NCI-H2227 treated with DMSO at 0.1 percent for 48 hours (cell line): ENCODE measurements around the gene GOLGA3.
"Not testable (repeated sequence)": the region's sequence is repeated elsewhere in the genome, so short reads cannot be mapped to it uniquely, and the experiment has no call there.

Experiments
- DNase-seq: peaks from one replicate; lab custom pipeline; 2025; lab: John Stamatoyannopoulos, UW

The GOLGA3 gene

DNA sequence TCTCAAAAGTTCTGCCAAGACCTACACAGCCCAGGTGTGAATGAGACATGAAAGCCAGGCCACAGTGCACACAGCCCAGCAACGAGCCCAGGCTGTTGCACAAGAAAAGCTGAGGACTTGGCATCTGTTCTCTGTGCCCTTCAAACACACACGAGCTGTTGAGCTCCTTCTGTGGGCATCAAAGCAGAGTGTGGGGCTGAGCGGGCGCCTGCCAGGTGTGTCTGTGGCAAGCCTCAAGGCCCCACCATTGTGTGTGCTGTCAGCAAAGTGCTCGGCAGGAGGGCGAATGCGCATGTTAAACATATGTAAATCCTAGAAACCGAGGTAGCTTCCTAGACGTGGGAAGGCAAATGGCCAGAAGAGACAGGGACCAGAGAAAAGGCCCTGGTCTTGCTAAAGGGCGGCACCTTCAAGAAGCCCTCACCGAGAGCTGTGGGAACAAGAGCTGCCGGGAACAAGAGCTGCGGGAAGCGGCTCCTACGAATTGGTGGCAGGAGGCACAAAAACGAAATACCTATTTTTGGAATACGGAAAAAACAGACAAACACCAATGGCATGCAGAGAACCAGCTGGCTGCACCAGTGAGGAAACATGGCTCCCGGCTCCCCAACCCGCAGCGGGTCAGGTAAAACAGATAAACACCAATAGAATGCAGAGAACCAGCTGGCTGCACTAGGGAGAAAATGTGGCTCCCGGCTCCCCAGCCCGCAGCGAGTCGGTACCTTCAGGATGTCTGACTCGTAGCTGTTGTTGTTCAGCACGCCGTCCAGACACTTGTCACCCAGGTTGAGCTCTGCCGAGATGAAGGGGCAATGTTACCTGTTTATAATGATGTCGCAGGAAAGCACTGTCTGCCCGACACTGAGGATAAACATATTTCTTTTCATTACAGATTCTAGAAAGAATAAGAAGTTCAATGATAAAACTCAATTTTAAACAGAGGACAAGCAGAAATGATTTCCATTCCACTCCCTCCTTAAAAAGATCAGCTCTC lies 19.0 kb upstream of the GOLGA3 start:
- no peak for DNase-seq

DNA sequence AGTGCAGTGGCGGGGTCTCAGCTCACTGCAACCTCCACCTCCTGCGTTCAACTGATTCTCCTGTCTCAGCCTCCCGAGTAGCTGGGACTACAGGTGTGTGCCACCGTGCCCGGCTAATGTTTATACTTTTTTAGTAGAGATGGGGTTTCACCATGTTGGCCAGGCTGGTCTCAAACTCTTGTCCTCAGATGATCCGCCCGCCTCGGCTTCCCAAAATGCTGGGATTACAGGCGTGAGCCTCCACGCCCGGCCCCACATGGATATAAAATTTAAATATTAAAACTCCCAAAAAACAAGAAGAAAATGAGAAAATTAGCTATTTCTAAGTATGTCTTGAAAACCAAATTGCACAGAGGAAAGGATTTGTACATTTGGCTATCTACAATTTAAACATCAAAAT lies 16.0 kb upstream of the GOLGA3 start:
- DNase-seq: not testable (repeated sequence)

DNA sequence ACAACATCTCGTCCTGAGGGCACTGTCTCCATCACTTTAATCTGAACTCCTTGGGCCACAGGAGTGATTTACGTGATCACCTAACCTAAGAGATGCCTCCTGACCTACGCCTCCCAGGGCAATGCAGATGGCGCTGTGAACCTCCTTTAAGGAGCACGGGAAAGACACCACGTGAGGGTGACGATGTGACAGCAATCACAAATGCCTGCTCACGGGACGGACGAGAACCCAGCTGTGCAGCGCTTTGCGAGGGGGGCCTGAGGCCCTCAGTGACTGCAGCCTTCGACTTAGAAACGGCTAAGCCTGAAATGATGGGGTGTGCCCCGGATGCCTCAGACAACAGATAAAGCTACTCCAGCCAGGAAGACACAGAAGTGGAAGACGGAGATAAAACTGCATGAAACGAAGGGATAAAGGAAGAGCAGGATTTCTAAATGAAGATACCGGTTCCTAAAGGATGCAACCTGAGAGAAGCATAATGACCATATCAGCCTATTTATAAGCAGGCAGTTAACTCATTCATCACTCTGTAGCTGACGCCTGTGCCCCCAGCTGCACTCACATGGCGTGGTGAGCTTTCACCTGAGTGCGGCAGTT lies 13.9 kb upstream of the GOLGA3 start:
- DNase-seq: no peak

DNA sequence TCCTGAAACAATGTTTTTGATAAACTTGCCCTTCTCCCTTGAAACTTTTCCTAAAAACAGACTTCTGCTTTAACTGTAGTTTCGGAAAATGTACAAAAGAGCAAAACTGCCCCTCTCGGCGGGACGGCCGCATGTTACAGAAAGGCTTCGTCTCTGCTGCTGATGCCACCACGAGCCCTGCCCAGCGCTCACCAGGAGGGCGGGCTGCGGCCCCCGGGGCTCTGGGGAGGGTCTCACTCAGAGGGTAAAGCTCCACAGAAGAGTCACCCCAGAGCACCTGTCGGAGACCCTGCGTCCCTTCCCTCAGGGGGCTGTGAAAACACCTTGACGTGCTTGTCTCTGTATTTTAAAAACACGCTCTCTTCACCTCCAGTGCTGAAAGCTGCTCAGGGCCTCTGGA lies 12.5 kb upstream of the GOLGA3 start:
- DNase-seq: no peak

DNA sequence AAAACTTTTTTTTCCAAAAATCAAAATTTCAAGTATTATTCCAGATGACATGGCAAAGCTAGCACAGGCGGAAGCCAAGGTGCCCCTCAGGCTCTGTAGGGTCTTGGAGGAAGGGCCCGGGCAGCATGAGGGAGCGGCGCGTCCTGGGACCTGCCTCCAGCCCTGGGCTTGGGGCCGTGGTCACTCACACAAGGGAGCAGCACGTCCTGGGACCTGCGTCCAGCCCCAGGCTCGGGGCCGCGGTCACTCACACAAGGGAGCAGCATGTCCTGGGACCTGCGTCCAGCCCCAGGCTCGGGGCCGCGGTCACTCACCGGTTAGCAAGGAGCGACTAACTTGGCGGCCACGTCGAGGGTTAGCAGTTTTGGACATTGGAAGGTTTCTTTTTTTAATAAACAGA lies 11.9 kb upstream of the GOLGA3 start:
- DNase-seq: no peak

DNA sequence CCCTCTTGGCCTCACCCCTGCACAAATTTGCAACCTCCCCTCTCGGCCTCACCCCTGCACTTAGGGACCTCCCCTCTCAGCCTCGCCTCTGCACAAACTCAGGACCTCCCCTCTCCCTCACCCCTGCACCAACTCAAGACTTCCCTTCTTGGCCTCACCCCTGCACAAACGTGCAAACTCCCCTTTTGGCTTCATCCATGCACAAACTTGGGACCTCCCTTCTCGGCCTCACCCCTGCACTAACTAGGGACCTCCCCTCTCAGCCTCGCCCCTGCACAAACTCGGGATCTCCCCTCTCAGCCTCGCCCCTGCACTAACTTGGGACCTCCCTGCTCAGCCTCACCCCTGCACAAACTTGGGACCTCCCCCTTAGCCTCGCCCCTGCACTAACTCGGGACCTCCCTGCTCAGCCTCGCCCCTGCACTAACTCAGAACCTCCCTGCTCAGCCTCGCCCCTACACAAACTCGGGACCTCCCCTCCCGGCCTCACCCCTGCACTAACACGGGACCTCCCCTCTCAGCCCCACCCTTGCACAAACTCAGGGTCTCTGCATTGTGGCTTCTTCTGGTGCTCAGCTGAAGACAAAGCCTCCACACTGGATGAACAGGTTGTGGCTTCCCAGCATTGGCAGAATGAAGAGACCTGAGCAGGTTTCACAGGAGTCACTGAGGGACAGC lies 11.0 kb upstream of the GOLGA3 start:
- no peak for DNase-seq

DNA sequence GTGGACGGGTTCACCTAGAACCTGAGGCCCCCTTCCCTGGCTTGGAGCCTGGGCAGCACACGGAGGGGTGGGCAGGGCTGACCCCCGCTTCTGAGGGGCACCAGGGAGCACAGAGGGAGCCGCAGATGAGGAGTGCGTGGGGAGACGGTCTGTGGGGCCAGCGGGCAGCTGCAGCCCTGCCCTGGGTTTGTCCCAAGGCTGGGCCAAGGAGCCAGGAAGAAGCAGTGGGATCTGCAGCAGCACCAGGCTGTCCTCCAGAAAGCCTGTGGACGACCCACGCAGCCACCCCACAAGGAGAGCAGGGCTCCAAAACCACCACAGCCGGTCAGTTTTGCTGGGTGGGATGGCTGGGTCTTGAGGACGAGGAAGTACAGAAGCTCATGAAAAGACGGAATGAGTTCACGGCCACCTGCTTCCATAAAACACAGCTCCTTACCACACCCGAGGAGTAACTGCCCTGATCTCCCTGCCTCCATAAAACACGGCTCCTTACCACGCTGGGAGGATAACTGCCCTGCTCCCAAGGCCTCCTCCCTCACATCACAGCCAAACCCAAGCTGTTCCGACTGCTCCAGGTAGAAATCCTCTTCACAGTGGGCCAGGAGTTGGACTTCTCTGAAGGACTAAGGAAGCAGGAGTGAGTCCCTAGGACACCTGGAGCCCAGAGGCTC lies 9.9 kb upstream of the GOLGA3 start:
- no peak for DNase-seq

DNA sequence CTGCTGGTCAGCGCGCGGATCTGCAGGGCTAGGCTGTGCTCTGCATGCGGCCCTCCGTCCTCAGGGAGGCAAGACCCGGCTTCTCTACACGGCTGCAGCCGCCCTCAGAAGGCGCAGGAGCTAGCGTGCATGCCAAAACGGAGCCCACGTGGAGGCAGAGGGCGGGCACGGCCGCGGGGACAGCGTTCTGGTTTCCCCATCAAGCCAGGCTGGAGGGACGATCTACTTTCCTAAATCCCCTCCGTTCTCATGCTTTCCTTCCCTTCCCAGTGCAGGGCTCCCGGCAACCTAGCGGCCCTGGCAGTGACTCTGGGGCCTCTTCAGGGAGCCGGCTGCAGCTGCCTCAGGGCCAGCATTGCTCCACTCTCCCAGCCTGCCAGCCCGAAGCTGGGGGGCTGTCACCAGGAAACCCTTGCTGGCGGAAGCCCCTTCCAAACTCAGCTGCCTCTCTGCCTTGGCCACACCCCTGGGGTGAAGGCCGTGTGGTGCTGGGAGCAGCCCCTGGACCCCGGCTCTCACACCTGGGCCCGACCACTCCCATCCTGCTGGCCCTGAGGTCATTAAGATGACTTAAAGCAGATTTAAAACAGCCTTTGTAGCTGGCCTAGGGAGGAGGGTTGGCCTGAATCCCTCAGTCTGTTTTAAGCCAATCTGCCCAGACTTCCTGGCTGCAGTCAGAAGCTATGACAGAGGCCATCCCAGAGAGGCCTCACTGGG lies 9.2 kb upstream of the GOLGA3 start:
- no peak for DNase-seq

DNA sequence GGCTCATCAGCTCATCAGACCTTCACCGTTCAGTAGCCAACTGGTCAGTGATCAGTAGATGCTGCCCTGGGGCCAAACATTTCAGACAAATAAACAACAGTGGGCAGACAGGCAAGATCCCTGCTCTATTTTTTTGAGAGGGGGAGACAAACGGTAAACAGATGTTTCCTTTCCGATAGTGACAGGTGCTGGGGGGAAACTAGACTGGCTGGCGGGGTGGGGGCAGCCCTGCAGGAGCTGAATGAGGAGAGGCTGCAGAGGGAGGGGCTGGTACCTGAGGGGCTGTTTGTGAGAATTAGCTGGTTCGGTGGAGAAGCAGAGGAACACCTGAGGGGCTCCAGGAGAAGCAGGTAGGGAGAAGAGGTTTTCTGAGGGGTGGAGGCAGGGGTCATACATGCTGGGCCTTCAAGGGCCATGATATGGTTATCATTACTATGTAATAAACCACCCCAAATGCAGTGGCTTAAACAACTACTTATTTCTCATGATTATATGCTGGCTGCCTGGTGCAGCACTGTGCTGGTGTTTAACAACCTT lies 8.2 kb upstream of the GOLGA3 start:
- DNase-seq: no peak

DNA sequence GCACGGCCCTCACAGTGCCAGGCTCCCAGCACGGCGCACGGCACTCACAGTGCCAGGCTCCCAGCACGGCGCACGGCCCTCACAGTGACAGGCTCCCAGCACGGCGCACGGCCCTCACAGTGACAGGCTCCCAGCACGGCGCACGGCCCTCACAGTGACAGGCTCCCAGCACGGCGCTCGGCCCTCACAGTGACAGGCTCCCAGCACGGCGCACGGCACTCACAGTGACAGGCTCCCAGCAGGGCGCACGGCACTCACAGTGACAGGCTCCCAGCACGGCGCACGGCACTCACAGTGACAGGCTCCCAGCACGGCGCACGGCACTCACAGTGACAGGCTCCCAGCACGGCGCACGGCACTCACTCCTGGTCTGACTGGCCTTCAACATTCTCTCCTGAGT lies 7.6 kb upstream of the GOLGA3 start:
- DNase-seq: not testable (repeated sequence)

DNA sequence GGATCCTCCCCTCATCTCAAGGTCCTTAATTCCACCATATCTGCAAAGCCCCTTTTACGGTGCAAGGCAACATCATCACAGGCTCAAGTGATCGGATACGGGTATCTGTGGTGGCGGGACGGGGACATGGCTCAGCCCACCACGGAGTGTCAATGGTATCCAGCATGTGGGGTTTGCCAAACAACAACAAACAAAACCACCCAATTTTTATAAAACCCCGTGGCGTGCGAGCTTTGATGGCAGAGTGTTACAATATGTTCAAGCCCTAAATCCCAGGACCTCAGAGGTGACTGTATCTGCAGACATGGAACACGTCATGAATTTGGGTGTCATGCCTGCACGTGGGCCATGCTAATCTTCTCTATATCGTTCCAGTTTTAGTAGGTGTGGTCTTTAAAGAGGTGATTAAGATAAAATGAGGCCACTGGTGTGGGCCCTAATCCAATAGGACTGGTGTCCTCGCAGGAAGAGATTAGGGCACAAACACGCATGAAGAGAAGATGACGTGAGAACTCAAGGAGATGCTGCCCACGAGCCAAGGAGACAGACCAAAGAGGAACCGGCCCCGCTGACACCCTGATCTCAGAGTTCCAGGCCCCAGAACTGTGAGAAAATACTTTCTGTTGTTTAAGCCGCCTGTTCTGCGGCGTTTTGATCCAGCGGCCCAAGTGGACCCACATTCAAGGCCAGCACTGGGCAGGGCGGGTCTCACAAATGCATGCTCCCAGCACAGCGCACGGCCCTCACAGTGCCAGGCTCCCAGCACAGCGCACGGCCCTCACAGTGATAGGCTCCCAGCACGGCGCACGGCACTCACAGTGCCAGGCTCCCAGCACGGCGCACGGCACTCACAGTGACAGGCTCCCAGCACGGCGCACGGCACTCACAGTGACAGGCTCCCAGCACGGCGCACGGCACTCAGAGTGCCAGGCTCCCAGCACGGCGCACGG lies 6.7 kb upstream of the GOLGA3 start:
- DNase-seq: no peak

DNA sequence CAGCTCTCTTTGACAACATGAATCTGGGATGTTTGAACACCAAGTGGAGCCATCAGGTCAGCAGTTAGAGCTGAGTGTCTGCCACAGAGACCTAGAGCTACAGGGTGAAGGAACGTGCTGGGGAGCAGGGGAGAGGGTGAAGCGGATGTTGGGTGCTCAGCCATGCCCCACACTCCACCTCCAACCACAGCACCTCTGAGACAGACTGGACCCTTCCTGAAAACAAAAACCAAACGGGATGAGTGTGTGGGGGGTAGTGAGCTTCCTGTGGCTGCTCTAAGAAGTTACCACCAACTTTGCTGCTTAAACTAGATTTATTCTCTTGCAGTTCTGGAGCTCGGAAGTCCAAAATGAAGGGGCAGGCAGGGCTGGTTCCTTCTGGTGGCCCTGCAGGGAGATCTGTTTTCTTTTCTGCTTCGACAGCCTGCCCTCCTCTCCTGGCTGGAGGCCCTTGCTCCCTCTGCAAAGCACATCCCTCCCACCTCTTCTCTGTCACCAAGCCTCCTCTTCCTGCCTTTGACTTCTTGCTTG lies 5.6 kb upstream of the GOLGA3 start:
- no peak for DNase-seq

DNA sequence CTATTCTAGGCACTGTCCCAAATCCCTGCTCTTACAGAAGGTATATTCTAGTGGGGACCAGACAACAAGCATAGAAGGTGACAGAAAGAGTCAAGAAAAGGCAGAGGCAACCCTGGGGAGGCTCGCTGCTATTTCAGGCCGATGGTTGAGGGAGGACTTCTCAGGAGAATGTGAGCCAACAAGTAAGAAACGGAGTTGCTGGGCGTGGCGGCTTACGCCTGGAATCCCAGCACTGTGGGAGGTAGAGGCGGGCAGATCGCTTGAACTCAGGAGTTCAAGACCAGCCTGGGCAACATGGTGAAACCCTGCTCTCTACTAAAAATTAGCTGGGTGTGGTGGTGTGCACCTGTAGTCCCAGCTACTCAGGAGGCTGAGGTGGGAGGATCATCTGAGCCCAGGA lies 4.7 kb upstream of the GOLGA3 start:
- DNase-seq: no peak

DNA sequence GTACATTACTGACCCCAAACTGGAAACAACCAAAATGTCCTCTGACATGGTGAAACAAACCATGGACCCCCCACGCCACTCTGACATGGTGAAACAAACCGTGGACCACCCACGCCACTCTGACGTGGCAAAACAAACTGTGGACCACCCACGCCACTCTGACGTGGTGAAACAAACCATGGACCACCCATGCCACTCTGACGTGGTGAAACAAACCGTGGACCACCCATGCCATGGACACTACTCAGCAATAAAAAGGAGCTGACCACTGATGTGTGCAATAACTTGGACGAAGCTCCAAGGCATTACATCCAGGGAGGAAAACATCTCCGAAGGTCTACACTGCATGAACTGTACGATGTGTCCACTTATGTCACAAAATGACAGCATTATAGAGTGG lies 3.1 kb upstream of the GOLGA3 start:
- no peak for DNase-seq

DNA sequence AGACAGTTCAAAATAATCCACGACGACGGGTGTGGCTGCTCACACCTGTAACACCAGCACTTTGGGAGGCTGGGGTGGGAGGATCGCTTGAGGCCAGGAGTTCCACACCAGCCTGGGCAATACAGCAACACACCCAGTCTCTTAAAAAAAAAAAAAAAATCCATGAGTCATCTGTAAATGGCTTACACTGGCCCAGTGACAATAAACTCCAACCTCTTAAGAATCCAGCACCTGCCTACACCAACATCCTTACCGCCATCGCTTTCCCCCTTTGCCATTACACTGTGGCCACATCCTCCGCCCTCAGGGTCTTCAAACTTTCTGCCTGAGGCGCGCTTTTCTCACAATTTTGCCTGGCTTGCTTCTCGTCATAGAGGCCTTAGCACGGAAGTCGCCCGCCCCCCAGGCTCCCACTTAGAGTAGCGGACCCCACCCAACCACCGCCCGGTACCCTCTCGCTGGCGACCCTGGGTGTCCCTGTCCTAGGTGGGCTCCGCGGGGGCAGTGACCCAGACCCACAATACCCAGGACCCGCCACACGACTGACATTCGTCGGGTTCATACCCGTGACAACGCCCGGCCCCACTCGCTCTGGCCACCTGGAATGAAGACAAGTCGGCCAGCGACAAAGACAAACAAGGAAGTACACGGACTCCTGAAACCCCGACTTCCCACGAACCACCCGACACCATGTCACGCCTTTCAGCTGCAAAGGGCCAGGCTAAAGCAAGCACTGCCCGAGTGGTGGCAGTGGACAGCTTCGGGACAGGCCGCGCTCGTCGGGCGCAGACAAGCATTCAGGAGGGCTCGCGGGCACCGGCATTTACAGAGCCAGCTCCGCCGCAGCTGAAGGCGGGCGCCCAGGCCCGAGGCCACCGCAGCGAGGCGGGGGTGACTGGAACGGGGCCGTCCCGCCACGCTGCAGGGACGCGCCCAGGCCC lies 636 bp downstream of the GOLGA3 start:
- DNase-seq: no peak

DNA sequence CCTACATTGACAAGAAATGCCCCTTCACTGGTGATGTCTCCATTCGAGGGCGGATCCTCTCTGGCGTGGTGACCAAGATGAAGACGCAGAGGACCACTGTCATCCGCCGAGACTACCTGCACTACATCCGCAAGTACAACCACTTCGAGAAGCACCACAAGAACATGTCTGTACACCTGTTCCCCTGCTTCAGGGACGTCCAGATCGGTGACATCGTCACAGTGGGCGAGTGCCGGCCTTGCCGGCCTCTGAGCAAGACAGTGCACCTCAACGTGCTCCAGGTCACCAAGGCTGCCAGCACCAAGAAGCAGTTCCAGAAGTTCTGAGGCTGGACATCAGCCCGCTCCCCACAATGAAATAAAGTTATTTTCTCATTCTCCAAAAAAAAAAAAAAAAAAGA lies 2.8 kb downstream of the GOLGA3 start:
- DNase-seq: no peak

DNA sequence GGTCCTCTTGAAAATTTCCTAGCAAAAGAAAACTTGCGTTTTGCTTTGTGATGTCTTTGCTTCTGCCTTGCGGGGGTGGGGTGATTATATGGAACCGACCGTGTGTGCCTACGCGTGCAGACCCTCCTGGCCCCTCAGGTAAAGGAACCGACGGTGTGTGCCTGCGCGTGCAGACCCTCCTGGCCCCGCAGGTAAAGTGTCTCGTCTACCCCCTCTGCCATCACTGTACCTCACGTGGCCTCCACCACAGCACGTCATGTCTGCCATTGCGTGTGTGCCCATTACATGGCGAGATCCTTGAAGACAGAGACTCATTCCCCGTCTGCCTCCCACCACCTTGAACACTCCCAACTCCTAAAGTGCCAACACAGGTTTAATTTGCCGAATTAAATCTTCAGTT lies 3.6 kb downstream of the GOLGA3 start:
- no peak for DNase-seq

DNA sequence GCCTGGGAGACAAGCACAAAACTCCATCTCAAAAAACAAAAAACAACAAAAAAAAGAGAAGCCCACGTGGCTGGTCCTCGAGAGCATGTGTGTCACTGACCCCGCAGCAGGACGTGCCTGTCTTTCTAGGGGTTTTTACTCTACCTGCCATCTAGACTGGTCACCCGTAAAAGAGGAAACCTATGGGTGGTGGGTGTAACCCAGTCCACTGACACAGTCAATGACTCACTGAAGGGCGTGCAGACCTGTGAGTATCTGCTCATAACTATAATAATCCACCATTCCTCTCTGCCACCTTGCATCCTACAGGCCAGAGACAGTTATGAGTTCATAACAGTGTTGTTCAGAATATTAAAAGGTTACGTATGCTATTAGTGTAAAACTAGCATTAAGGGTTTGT lies 4.6 kb downstream of the GOLGA3 start:
- no peak for DNase-seq

DNA sequence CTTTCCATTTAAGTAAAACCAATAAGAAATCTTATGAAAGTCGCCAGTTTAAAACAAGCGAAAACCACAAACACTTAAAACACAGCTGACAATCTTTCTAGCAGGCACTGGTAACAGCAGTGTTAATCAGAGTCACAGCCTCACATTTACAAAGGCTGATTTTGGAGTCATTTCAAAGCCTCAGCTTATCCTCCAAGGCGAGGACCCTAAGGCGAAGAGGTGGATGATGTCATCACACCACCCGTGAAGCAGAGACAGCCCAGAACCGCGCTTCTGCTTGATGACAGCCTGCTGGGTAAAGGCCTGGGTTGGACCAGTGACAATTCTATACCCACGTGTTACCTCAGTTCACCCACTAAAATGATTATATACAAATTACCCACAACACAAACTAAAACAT lies 10.1 kb downstream of the GOLGA3 start:
- no peak for DNase-seq
